RWPE1 (cell line): ENCODE data around the gene MICALL1.
"Not testable (repeated sequence)": the region's sequence is repeated elsewhere in the genome, so short reads cannot be mapped to it uniquely, and the experiment has no call there.

Experiments
- CTCF ChIA-PET: fragments of 350-600 bp; sonication (Branson Sonifier 250); formaldehyde crosslinking; extraction: SDS; loops from one replicate; lab custom pipeline; 2021; lab: Yijun Ruan, JAX
- POLR2A ChIA-PET: fragments of 400-600 bp; formaldehyde crosslinking; extraction: SDS; loops from one replicate; lab custom pipeline; 2020; ENCODE audit warnings: antibody characterized with exemption; ENCODE audit not compliant: low non-redundant PET; lab: Yijun Ruan, JAX
- DNase-seq: peaks from one replicate; pipeline ENCODE4 v3.0.0; 2012; ENCODE audit warnings: low spot score
- H3K27ac ChIP-seq: fragments of 450-650 bp; 2 replicates; pipeline ENCODE4 v1.5.1; 2017
- CTCF ChIP-seq: fragments of 450-650 bp; conservative IDR thresholded peaks from 2 replicates; pipeline ENCODE4 v1.5.1; 2017; ENCODE audit warnings: low read depth, mild to moderate bottlenecking

The MICALL1 gene

GRCh38 chr22:37971475-37972434 lies 65.7 kb downstream of the MICALL1 start:
- peak overlapping the region; percentile 16; the same call in 1 of the 2 replicates for H3K27ac ChIP-seq
- POLR2A ChIA-PET, result interaction anchor here (0.6 kb wide), 1 partner anchor 62 kb away, joined by 3 read pairs; no protein-coding TSS in a partner anchor
- CTCF ChIA-PET, result no interaction called here
- no peak for TF ChIP-seq CTCF
- DNase-seq, result no peak

- DNase-seq, result no peak
- POLR2A ChIA-PET, result no interaction called here
- TF ChIP-seq CTCF, result no peak
- CTCF ChIA-PET, result no interaction called here
- H3K27ac ChIP-seq, result no peak overlapping the region; the same call in 1 of the 2 replicates
These were observed 66.4 kb downstream of the MICALL1 start for GRCh38 chr22:37972527-37972926.

GRCh38 chr22:37973271-37974170 lies 67.4 kb downstream of the MICALL1 start:
- H3K27ac ChIP-seq, result no peak overlapping the region; the same call in 1 of the 2 replicates
- DNase-seq, result no peak
- POLR2A ChIA-PET, result no interaction called here
- CTCF ChIA-PET, result no interaction called here
- TF ChIP-seq CTCF, result no peak

GRCh38 chr22:37975153-37975552 lies 69.1 kb downstream of the MICALL1 start:
- ChIA-PET CTCF (interaction anchor here (0.8 kb wide), 2 partner anchors 155 to 503 kb away, joined by 4 read pairs; no protein-coding TSS in a partner anchor), POLR2A (interaction anchor here (0.5 kb wide), 1 partner anchor 161 kb away, joined by 3 read pairs; no protein-coding TSS in a partner anchor)
- DNase-seq, result no peak
- TF ChIP-seq CTCF, result no peak
- H3K27ac ChIP-seq, result peak overlapping the region; percentile 57

GRCh38 chr22:37976022-37976421 lies 69.9 kb downstream of the MICALL1 start:
- POLR2A ChIA-PET, CTCF ChIA-PET, DNase-seq: not testable (repeated sequence)
- peak overlapping the region; percentile 57 for H3K27ac ChIP-seq

GRCh38 chr22:37976547-37976946 lies 70.5 kb downstream of the MICALL1 start:
- no peak for TF ChIP-seq CTCF
- POLR2A ChIA-PET, result no interaction called here
- CTCF ChIA-PET, result no interaction called here
- DNase-seq, result no peak
- H3K27ac ChIP-seq, result peak overlapping the region; percentile 57
